Measurements from ENCODE around the gene OR2S2. TPM values are rescaled to one million over a fixed set of nuclear protein-coding genes. Genes with fewer than 3 reads are reported as not detected.

OR2S2 gene
- total and polyA plus RNA-seq, 2 of the 8 experiments (the other 6 are each of a cell fraction or from before 2014, with no cell fraction given), result not detected

DNA sequence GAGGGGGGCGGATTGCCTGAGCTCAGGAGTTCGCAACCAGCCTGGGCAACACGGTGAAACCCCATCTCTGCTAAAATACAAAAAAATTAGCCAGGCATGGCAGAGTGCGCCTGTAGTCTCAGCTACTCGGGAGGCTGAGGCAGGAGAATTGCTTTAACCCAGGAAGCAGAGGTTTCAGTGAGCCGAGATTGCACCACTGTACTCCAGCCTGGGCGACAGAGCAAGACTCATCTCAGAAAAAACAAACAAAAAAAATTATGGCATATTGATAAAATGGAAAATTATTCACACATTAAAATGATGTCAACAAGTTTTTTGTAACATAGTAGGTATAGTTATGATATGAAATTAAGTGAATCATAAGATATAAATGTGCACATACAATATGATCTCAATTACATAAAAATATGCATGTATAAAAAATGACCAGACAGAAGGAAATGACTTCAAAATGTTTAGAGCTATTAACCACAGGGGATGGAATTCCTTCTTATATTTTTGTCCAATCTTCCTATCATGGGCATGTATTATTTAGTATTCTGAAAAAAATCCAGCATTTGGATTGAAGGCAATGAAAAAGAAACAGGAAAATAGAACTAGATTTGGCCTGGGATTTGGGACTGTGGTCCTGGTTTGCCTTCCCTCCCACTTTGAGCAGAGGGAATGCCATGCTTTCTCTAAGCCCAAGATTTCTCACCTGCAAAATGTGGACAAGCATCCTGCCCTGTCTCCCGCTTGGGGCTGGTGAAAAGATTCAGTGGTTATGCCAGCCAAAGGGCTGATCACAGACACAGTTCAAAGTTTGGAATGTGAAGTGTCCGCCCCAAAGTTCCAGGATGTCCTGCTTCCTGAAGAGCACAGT, 29.1 kb downstream of the OR2S2 start:
- 92% methylated on average over 9 of the region's 9 CpGs; no CpG with 5 or more reads in 1 of the 2 experiments for WGBS, 2 experiments (ENCODE audit: extremely low coverage in 1 of 2, insufficient coverage in 1 of 2, insufficient read length in 1 of 2, insufficient replicate concordance in 2 of 2, low coverage in 1 of 2, low lambda C conversion rate in 2 of 2, missing lambda C conversion rate in 1 of 2)
- Histone ChIP-seq H4K8ac (ENCODE audit: extremely low read depth, insufficient read depth, low read length) (no peak overlapping the region), H3K9ac (replicated peaks in 1 of 4; ENCODE audit: extremely low read depth in 1 of 4, low read depth in 3 of 4, low read length in 3 of 4) (no peak overlapping the region), H3K18ac (ENCODE audit: extremely low read depth, low read length) (no peak overlapping the region), H2AFZ (ENCODE audit: low read length) (no peak overlapping the region), H2BK20ac (ENCODE audit: low read length) (no peak overlapping the region), H3K79me1 (ENCODE audit: low read depth, low read length) (no peaks in the 10 kb centered on the region), H4K20me1 (replicated peaks in 1 of 2; ENCODE audit: control insufficient read depth in 1 of 2, insufficient read depth in 2 of 2, low read length in 2 of 2) (no peaks in the 10 kb centered on the region), H3K56ac (replicated peaks; ENCODE audit: insufficient read length, low read depth, low read length) (no peak overlapping the region), H3K4me1 (replicated peaks in 1 of 4; ENCODE audit: control insufficient read depth in 3 of 4, insufficient read depth in 4 of 4, low read length in 3 of 4) (no peaks in the 10 kb centered on the region), H2BK5ac (ENCODE audit: low read depth, low read length) (no peak overlapping the region), H4K5ac (ENCODE audit: insufficient read length, low read depth, low read length) (no peak overlapping the region), H3K27ac (ENCODE audit: low read depth, low read length) (no peak overlapping the region), H3K4me3 (ENCODE audit: extremely low read depth in 1 of 4, insufficient read depth in 2 of 4, low read depth in 3 of 4, low read length in 4 of 4) (no peak overlapping the region), H3K79me2 (ENCODE audit: control insufficient read depth in 1 of 2, insufficient read depth in 2 of 2, low read length in 2 of 2) (no peaks in the 10 kb centered on the region), H2BK15ac (ENCODE audit: low read length) (no peak overlapping the region), H3K4ac (replicated peaks; ENCODE audit: insufficient read length, low read depth, low read length) (no peak overlapping the region), H3K14ac (ENCODE audit: insufficient read length) (no peak overlapping the region), H2BK12ac (ENCODE audit: low read depth, low read length) (no peak overlapping the region), H3K4me2 (ENCODE audit: insufficient read depth in 1 of 2, low read depth in 2 of 2, low read length in 2 of 2) (no peak overlapping the region), H3K23me2 (ENCODE audit: low read depth, low read length) (no peaks in the 10 kb centered on the region), H4K91ac (replicated peaks; ENCODE audit: insufficient read length, low read length) (no peak overlapping the region), H2BK120ac (replicated peaks; ENCODE audit: low read depth, low read length) (no peak overlapping the region), H2AK5ac (ENCODE audit: low read depth, low read length) (no peak overlapping the region), H3K27me3 (replicated peaks in 1 of 4; ENCODE audit: control insufficient read depth in 3 of 4, extremely low read depth in 1 of 4, insufficient read depth in 3 of 4, low read length in 3 of 4) (no peaks in the 10 kb centered on the region), H3K9me3 (ENCODE audit: insufficient read depth in 2 of 2, low read depth in 1 of 2, low read length in 1 of 2) (no peaks in the 10 kb centered on the region), H3K36me3 (ENCODE audit: control insufficient read depth in 2 of 4, insufficient read depth in 4 of 4, low read length in 3 of 4) (no peaks in the 10 kb centered on the region), H3K23ac (ENCODE audit: insufficient read length) (no peak overlapping the region)
- POLR2A ChIA-PET (ENCODE audit: partially characterized antibody), result no interaction called here
- CTCF ChIA-PET (ENCODE audit: partially characterized antibody), result interaction anchor here (0.6 to 1.0 kb wide), 5 partner anchors 12 to 703 kb away, joined by 3 to 4 read pairs (median 3); no protein-coding TSS in a partner anchor
- FAIRE-seq (no peak), DNase-seq (ENCODE audit: low read depth in 1 of 2, low spot score in 2 of 2) (no peak)
- no peak for TF ChIP-seq TCF12 (IDR thresholded peaks at IDR 0.05; ENCODE audit: low read depth, low read length)
- TF ChIP-seq ZNF274 (IDR thresholded peaks at IDR 0.05; ENCODE audit: borderline replicate concordance, extremely low read depth, low read length), result no peak
- TF ChIP-seq SP2 (IDR thresholded peaks at IDR 0.05; ENCODE audit: low read length), result no peak
- TF ChIP-seq, protein P1, sequence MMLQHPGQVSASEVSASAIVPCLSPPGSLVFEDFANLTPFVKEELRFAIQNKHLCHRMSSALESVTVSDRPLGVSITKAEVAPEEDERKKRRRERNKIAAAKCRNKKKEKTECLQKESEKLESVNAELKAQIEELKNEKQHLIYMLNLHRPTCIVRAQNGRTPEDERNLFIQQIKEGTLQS (IDR thresholded peaks at IDR 0.05; ENCODE audit: insufficient read depth, low read depth, low read length), result no peak
- TF ChIP-seq ASH2L (IDR thresholded peaks at IDR 0.05; ENCODE audit: low read length), result no peak
- TF ChIP-seq CHD1 (IDR thresholded peaks at IDR 0.05; ENCODE audit: low read depth, low read length), result no peak
- no peak for TF ChIP-seq KDM1A (IDR thresholded peaks at IDR 0.05; ENCODE audit: borderline replicate concordance, low read length)
- no peak for TF ChIP-seq EGR1 (IDR thresholded peaks at IDR 0.05; ENCODE audit: borderline replicate concordance, low read depth, low read length)
- no peak for TF ChIP-seq ATF2 (IDR thresholded peaks at IDR 0.05; ENCODE audit: low read length)
- TF ChIP-seq JUND (IDR thresholded peaks at IDR 0.05; ENCODE audit: low read length), result no peak
- no peak for TF ChIP-seq SUZ12 (IDR thresholded peaks at IDR 0.05; ENCODE audit: low read length)

Data from H1 (cell line).